A673 (cell line): ENCODE measurements around the gene ZSCAN26. TPM values are rescaled to one million over a fixed set of nuclear protein-coding genes. Genes with fewer than 3 reads are reported as not detected.
"Not testable (repeated sequence)": the region's sequence is repeated elsewhere in the genome, so short reads cannot be mapped to it uniquely, and the experiment has no call there.

Experiments
- BruUV-seq: library from RNA; stranded (reverse); fragments of 400-500 nt; replicated peaks from 2 replicates; lab custom pipeline; 2021; lab: Mats Ljungman, UMichigan
- CTCF ChIA-PET: fragments of 300-600 bp; sonication (Branson Sonifier 250); formaldehyde crosslinking; loops from one replicate; lab custom pipeline; 2022; ENCODE audit warnings: antibody characterized with exemption; lab: Charles Lee
- POLR2A ChIA-PET: fragments of 300-600 bp; sonication (Branson Sonifier 250); formaldehyde crosslinking; loops from one replicate; lab custom pipeline; 2022; ENCODE audit warnings: antibody characterized with exemption; ENCODE audit not compliant: low non-redundant PET; lab: Charles Lee
- DNase-seq: peaks from one replicate; pipeline ENCODE4 v3.0.0-alpha.2; 2015; ENCODE audit warnings: low spot score
- H3K27ac ChIP-seq: fragments of 200-600 bp; sonication (generic); 2 replicates; pipeline ENCODE4 v1.5.1; 2016; ENCODE audit warnings: mixed run types, low read depth, mild to moderate bottlenecking, mixed read lengths, antibody characterized with exemption, low read length; ENCODE audit not compliant: poor library complexity, severe bottlenecking
- H3K27me3 ChIP-seq: fragments of 200-600 bp; sonication (generic); replicated peaks from 2 replicates; pipeline ENCODE4 v1.6.1; 2017; ENCODE audit warnings: mixed run types, low read depth, mild to moderate bottlenecking, mixed read lengths, antibody characterized with exemption, low read length; ENCODE audit not compliant: insufficient read depth, poor library complexity
- H3K36me3 ChIP-seq: fragments of 200-600 bp; sonication (generic); 2 replicates; pipeline ENCODE4 v1.6.1; 2016; ENCODE audit warnings: mixed run types, mild to moderate bottlenecking, mixed read lengths, antibody characterized with exemption, low read length; ENCODE audit not compliant: insufficient read depth, poor library complexity, severe bottlenecking
- H3K4me1 ChIP-seq: fragments of 200-600 bp; sonication (generic); 2 replicates; pipeline ENCODE4 v1.6.1; 2017; ENCODE audit warnings: mixed run types, mild to moderate bottlenecking, mixed read lengths, antibody characterized with exemption, low read length; ENCODE audit not compliant: insufficient read depth, poor library complexity, severe bottlenecking
- H3K4me3 ChIP-seq: fragments of 200-600 bp; sonication (generic); 2 replicates; pipeline ENCODE4 v1.5.1; 2016; ENCODE audit warnings: low read depth, mixed run types, mild to moderate bottlenecking, mixed read lengths, low read length; ENCODE audit not compliant: poor library complexity, severe bottlenecking
- H3K9me3 ChIP-seq: fragments of 200-600 bp; sonication (generic); 2 replicates; pipeline ENCODE4 v1.6.1; 2016; ENCODE audit warnings: mixed run types, low read depth, mild to moderate bottlenecking, mixed read lengths, antibody characterized with exemption, low read length; ENCODE audit not compliant: poor library complexity, severe bottlenecking
- CTCF ChIP-seq: fragments of 300-800, 200-600 bp; sonication (generic); conservative IDR thresholded peaks from 2 replicates; pipeline ENCODE4 v1.5.1; 2017; ENCODE audit warnings: low read depth, mild to moderate bottlenecking, antibody characterized with exemption, low read length, moderate library complexity, mixed read lengths
- EZH2 ChIP-seq: fragments of 200-600 bp; sonication (generic); IDR thresholded peaks from 2 replicates; pipeline ENCODE4 v1.6.1; 2017; ENCODE audit warnings: borderline replicate concordance, low read depth, mild to moderate bottlenecking, mixed read lengths, antibody characterized with exemption, low read length; ENCODE audit not compliant: poor library complexity, severe bottlenecking
- intact Hi-C: fragments of 100-400 bp; cut with micrococcal nuclease; formaldehyde crosslinking; loops from one replicate; pipeline ENCODE4 v1.10.0; 2022; ENCODE audit not compliant: unreplicated experiment
- total RNA-seq: library from RNA; stranded (reverse); gene quantifications from 2 replicates; pipeline ENCODE4 v1.2.3, GENCODE V29; 2021

ZSCAN26 gene
- total RNA-seq, 1 experiment from 2014 or later = 19.9 TPM

- no peak overlapping the region for H3K27ac ChIP-seq
- no peak for DNase-seq
- ChIA-PET CTCF (no interaction called here), POLR2A (interaction anchor here (0.6 kb wide), 1 partner anchor 247 kb away, joined by 3 read pairs; no protein-coding TSS in a partner anchor)
- TF ChIP-seq CTCF (no peak), EZH2 (no peak)
- BruUV-seq = no TSS peak
- intact Hi-C loops = no loop called here
- H3K4me3 ChIP-seq = no peak overlapping the region
- H3K36me3 ChIP-seq = peaks cover 7% of the 10 kb centered on the region
- H3K9me3 ChIP-seq = no peaks in the 10 kb centered on the region
- H3K4me1 ChIP-seq = no peaks in the 10 kb centered on the region
- H3K27me3 ChIP-seq = no peaks in the 10 kb centered on the region
These were observed 28.4 kb downstream of the ZSCAN26 start for GRCh38 chr6:28295326-28295725.

GRCh38 chr6:28296520-28297060, 29.6 kb downstream of the ZSCAN26 start:
- TF ChIP-seq CTCF = no peak
- no peak for TF ChIP-seq EZH2
- Histone ChIP-seq H3K4me3 (no peak overlapping the region), H3K27ac (no peak overlapping the region), H3K9me3 (no peaks in the 10 kb centered on the region), H3K36me3 (peaks cover 5% of the 10 kb centered on the region), H3K27me3 (no peaks in the 10 kb centered on the region), H3K4me1 (no peaks in the 10 kb centered on the region)
- no TSS peak for BruUV-seq
- POLR2A ChIA-PET = no interaction called here
- intact Hi-C loops = no loop called here
- CTCF ChIA-PET = no interaction called here
- DNase-seq = no peak

DNA sequence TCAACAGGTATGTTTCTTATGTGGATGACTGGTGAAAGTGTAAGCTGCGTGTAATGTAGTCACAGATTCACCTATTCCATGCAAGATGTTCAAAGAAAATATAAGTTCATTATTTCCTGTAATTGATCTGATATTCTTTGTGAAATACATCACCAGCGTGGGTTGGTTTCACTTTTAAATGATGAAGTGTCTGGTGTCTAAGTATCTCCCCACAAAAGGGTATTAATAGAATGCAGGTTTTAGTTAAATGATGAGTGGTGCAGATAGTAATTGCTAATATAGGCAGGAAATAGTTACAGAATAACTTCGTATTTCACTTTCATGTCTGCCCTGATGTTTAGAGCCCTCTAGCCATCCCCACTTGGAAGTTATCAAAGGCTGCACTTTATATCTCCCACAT, 36.6 kb downstream of the ZSCAN26 start:
- ChIA-PET CTCF (no interaction called here), POLR2A (no interaction called here)
- TF ChIP-seq EZH2 = no peak
- no peak for TF ChIP-seq CTCF
- H3K9me3 ChIP-seq = no peaks in the 10 kb centered on the region
- intact Hi-C loops = no loop called here
- BruUV-seq = no TSS peak
- H3K36me3 ChIP-seq = no peaks in the 10 kb centered on the region
- H3K27me3 ChIP-seq = no peaks in the 10 kb centered on the region
- H3K4me3 ChIP-seq = no peak overlapping the region
- no peaks in the 10 kb centered on the region for H3K4me1 ChIP-seq
- no peak overlapping the region for H3K27ac ChIP-seq
- DNase-seq = no peak

DNA sequence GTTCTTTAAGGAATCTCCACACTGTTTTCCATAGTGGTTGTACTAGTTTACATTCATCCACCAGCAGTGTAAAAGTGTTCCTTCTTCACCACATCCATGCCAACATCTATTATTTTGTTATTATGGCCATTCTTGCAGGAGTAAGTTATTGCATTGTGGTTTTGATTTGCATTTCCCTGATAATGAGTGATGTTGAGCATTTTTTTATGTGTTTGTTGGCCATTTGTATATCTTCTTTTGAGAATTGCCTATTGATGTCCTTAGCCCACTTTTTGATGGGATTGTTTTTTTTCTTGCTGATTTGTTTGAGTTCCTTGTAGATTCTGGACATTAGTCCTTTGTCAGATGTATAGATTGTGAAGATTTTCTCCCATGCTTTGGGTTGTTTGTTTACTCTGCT, 39.4 kb downstream of the ZSCAN26 start:
- intact Hi-C loops, H3K4me1 ChIP-seq, CTCF ChIA-PET, H3K4me3 ChIP-seq, BruUV-seq, POLR2A ChIA-PET, DNase-seq, H3K9me3 ChIP-seq, H3K27me3 ChIP-seq, H3K27ac ChIP-seq, H3K36me3 ChIP-seq: not testable (repeated sequence)
